Keratinocyte (primary cell): Measurements from ENCODE around the gene PMVK. TPM values are rescaled to one million over a fixed set of nuclear protein-coding genes. Genes with fewer than 3 reads are reported as not detected.
A peak's percentile ranks its signal among the peaks of the same experiment; 100 is the strongest.

Experiments
- DNase-seq: peaks from one replicate; pipeline ENCODE4 v3.0.0-alpha.2; 2011; ENCODE audit warnings: low read depth, missing footprints, low spot score
- FAIRE-seq: peaks from 2 replicates; lab custom pipeline; 2011; peaks lifted over from hg19 to GRCh38; lab: Jason Lieb, UNC
- H2AFZ ChIP-seq: 2 replicates; pipeline ENCODE4 v1.6.0; 2012; ENCODE audit warnings: low read length, control low read depth, inconsistent platforms; ENCODE audit not compliant: control insufficient read depth
- H3K27ac ChIP-seq: 2 replicates; pipeline ENCODE4 v1.5.1; 2011; ENCODE audit warnings: low read length; ENCODE audit not compliant: control insufficient read depth, insufficient read depth
- H3K27me3 ChIP-seq: 3 replicates; pipeline ENCODE4 v1.6.0; 2011; ENCODE audit warnings: low read length; ENCODE audit not compliant: control insufficient read depth, insufficient read depth; ENCODE audit errors: extremely low read depth
- H3K36me3 ChIP-seq, 2 experiments: 2 replicates in 1 of 2; 3 replicates in 1 of 2; pipeline ENCODE4 v1.5.1; 2011; ENCODE audit warnings: low read length in 2 of 2, mild to moderate bottlenecking in 1 of 2; ENCODE audit not compliant: control insufficient read depth in 2 of 2, insufficient read depth in 2 of 2; ENCODE audit errors: extremely low read depth in 1 of 2
- H3K4me1 ChIP-seq: 3 replicates; pipeline ENCODE4 v1.5.1; 2011; ENCODE audit warnings: low read length; ENCODE audit not compliant: control insufficient read depth, insufficient read depth; ENCODE audit errors: extremely low read depth
- H3K4me2 ChIP-seq: 3 replicates; pipeline ENCODE4 v1.6.0; 2011; ENCODE audit warnings: low read depth, low read length; ENCODE audit not compliant: control insufficient read depth, insufficient read depth; ENCODE audit errors: extremely low read depth
- H3K4me3 ChIP-seq, 3 experiments: fragments of 200-600 bp in 1 of 3; sonication (generic) in 1 of 3; 2 replicates in 2 of 3; 3 replicates in 1 of 3; pipeline ENCODE4 v1.5.1; 2011 to 2016; ENCODE audit warnings: low read length in 3 of 3, mild to moderate bottlenecking in 3 of 3, control low read depth in 2 of 3, inconsistent platforms in 1 of 3, low read depth in 1 of 3, mixed read lengths in 1 of 3, mixed run types in 1 of 3, moderate library complexity in 1 of 3; ENCODE audit not compliant: control insufficient read depth in 2 of 3, insufficient read depth in 2 of 3; ENCODE audit errors: extremely low read depth in 1 of 3
- H3K79me2 ChIP-seq: 2 replicates; pipeline ENCODE4 v1.6.0; 2012; ENCODE audit warnings: low read length; ENCODE audit not compliant: control insufficient read depth, insufficient read depth
- H3K9ac ChIP-seq: 3 replicates; pipeline ENCODE4 v1.6.0; 2011; ENCODE audit warnings: low read length; ENCODE audit not compliant: control insufficient read depth, insufficient read depth; ENCODE audit errors: extremely low read depth
- H3K9me1 ChIP-seq: 3 replicates; pipeline ENCODE4 v1.6.0; 2011; ENCODE audit warnings: low read length; ENCODE audit not compliant: control insufficient read depth, insufficient read depth; ENCODE audit errors: extremely low read depth
- H3K9me3 ChIP-seq: 2 replicates; pipeline ENCODE4 v1.5.1; 2012; ENCODE audit warnings: low read depth, low read length; ENCODE audit not compliant: control insufficient read depth
- H4K20me1 ChIP-seq: 3 replicates; pipeline ENCODE4 v1.6.0; 2011; ENCODE audit warnings: low read length; ENCODE audit not compliant: control insufficient read depth, insufficient read depth; ENCODE audit errors: extremely low read depth
- CTCF ChIP-seq, 3 experiments: IDR thresholded peaks in 1 of 3; conservative IDR thresholded peaks in 1 of 3; optimal IDR thresholded peaks in 1 of 3; 2 replicates in 2 of 3; 3 replicates in 1 of 3; pipeline versions ENCODE3 to v1.5.1; 2011; ENCODE audit warnings: low read length in 3 of 3, mild to moderate bottlenecking in 3 of 3, moderate library complexity in 2 of 3, control low read depth in 1 of 3, inconsistent platforms in 1 of 3; ENCODE audit not compliant: insufficient read depth in 2 of 3; ENCODE audit errors: extremely low read depth in 1 of 3
- EZH2 ChIP-seq: IDR thresholded peaks from one replicate; pipeline ENCODE4 v1.6.1; 2012; ENCODE audit warnings: inconsistent platforms, mild to moderate bottlenecking, low read length, moderate library complexity
- dilution Hi-C: fragments of 300-500 bp; cut with MboI; formaldehyde crosslinking; loops from one replicate; pipeline ENCODE4 v1.7.0; 2020; ENCODE audit warnings: low sequenced_read_pairs; ENCODE audit not compliant: extremely low pct_ligation_motif_present
- polyA minus RNA-seq, 3 experiments: library from RNA; depleted of rRNA, polyadenylated mRNA; stranded (reverse); fragments of >200 nt; gene quantifications; 1 replicate in 1 of 3; 2 replicates in 1 of 3; 3 replicates in 1 of 3; pipeline ENCODE4 v1.2.3, GENCODE V29; 2011
- polyA plus RNA-seq, 5 experiments: library from polyadenylated mRNA; depleted of rRNA in 3 of 5; stranded (reverse) in 3 of 5; stranded (forward) in 1 of 5; unstranded in 1 of 5; fragments of >200 nt; gene quantifications; 1 replicate in 1 of 5; 2 replicates in 3 of 5; 3 replicates in 1 of 5; pipeline versions ENCODE4 v1.2.1 to v1.2.3, GENCODE V29; 2011 to 2012; ENCODE audit warnings: missing spikeins in 2 of 5, low read depth in 1 of 5, low replicate concordance in 1 of 5

The PMVK gene
- 25.1 to 28.5 TPM (median 27.4 TPM) in 3 replicates for polyA plus RNA-seq
- 5.8 TPM for polyA plus RNA-seq (2011; ENCODE audit: low read depth)
- polyA plus RNA-seq (2011; cell fraction: cytosol; rRNA removed): 12.7 and 27.2 TPM in 2 replicates
- 9.7 and 12.0 TPM in 2 replicates for polyA plus RNA-seq (2011; cell fraction: nucleus; rRNA removed)
- polyA plus RNA-seq (2012; ENCODE audit: low replicate concordance): 28.2 and 38.2 TPM in 2 replicates
- 12.4 to 13.1 TPM (median 12.6 TPM) in 3 replicates for polyA minus RNA-seq
- 15.7 TPM for polyA minus RNA-seq (2011; cell fraction: cytosol; rRNA and poly(A)+ RNA removed)
- 3.6 and 5.1 TPM in 2 replicates for polyA minus RNA-seq (2011; cell fraction: nucleus; rRNA and poly(A)+ RNA removed)

GRCh38 chr1:154936555-154937084, at the start of gene PMVK:
Gene PMVK, minus strand, starts transcription at chr1:154936719. Its CDS starts 34 bp downstream, at chr1:154936685.
- peak; percentile 18 to 72 (median 26) for TF ChIP-seq CTCF (optimal IDR thresholded peaks at IDR 0.05 in 1 of 3, IDR thresholded peaks at IDR 0.05 in 1 of 3, conservative IDR thresholded peaks at IDR 0.05 in 1 of 3; ENCODE audit: extremely low read depth in 1 of 3, insufficient read depth in 2 of 3, low read length in 3 of 3)
- TF ChIP-seq EZH2: no peak

GRCh38 chr1:154983776-154984466, 47.4 kb upstream of the PMVK start:
- Histone ChIP-seq H3K4me1 (peaks cover 21% of the 10 kb centered on the region), H3K36me3 (peaks cover 13 to 18% of the 10 kb centered on the region in 2 experiments)
- no peak for FAIRE-seq

More at GRCh38 chr1:154936555-154937084, at the start of gene PMVK:
- no peaks in the 10 kb centered on the region for H4K20me1 ChIP-seq
- no peaks in the 10 kb centered on the region for H3K36me3 ChIP-seq
- H3K9me1 ChIP-seq: no peaks in the 10 kb centered on the region
- no peaks in the 10 kb centered on the region for H3K9me3 ChIP-seq
- peak within 1 kb of the TSS; percentile 57 to 85 (median 80) for H3K4me3 ChIP-seq
- peak within 1 kb of the TSS; percentile 99 for H3K9ac ChIP-seq
- no peaks in the 10 kb centered on the region for H3K79me2 ChIP-seq
- peaks cover 31% of the 10 kb centered on the region for H3K4me1 ChIP-seq
- H3K4me2 ChIP-seq: peak within 1 kb of the TSS; percentile 96
- DNase-seq (peak; percentile 79), FAIRE-seq (peak; percentile 9)
- dilution Hi-C loops: no loop called here
- peak within 1 kb of the TSS; percentile 99 for H2AFZ ChIP-seq
- H3K27me3 ChIP-seq: no peaks in the 10 kb centered on the region
- H3K27ac ChIP-seq: peak within 1 kb of the TSS; percentile 100

More at GRCh38 chr1:154983776-154984466, 47.4 kb upstream of the PMVK start:
- Histone ChIP-seq H3K4me2 (peak overlapping the region; percentile 97), H3K79me2 (peaks cover 35% of the 10 kb centered on the region), H3K9ac (peak overlapping the region; percentile 92), H3K9me3 (no peaks in the 10 kb centered on the region), H3K27me3 (no peaks in the 10 kb centered on the region), H3K27ac (peak overlapping the region; percentile 89), H4K20me1 (peaks cover 3% of the 10 kb centered on the region), H2AFZ (peak overlapping the region; percentile 43), H3K4me3 (peak overlapping the region; percentile 63 to 100 (median 99)), H3K9me1 (no peaks in the 10 kb centered on the region)
- DNase-seq: no peak
- dilution Hi-C loops: no loop called here
- no peak for TF ChIP-seq CTCF (optimal IDR thresholded peaks at IDR 0.05 in 1 of 3, IDR thresholded peaks at IDR 0.05 in 1 of 3, conservative IDR thresholded peaks at IDR 0.05 in 1 of 3; ENCODE audit: extremely low read depth in 1 of 3, insufficient read depth in 2 of 3, low read length in 3 of 3)
- no peak for TF ChIP-seq EZH2
